ENCODE data around the gene ERMARD.

The ERMARD gene

GRCh38 chr6:169803271-169803811 lies 51.9 kb downstream of the ERMARD start:
- peak in 1 of 2 experiments; percentile 50 for DNase-seq

GRCh38 chr6:169803816-169804340 lies 52.5 kb downstream of the ERMARD start:
- DNase-seq = no peak

- no peak for DNase-seq
These were observed 53.0 kb downstream of the ERMARD start for GRCh38 chr6:169804427-169804826.

GRCh38 chr6:169805242-169805838 lies 53.9 kb downstream of the ERMARD start:
- no peak for DNase-seq

- no peak for DNase-seq
These were observed 55.3 kb downstream of the ERMARD start for GRCh38 chr6:169806701-169807100.

GRCh38 chr6:169807229-169807628 lies 55.8 kb downstream of the ERMARD start:
- DNase-seq = no peak

- no peak for DNase-seq
These were observed 56.5 kb downstream of the ERMARD start for GRCh38 chr6:169807699-169808607.

- no peak for DNase-seq
These were observed 57.2 kb downstream of the ERMARD start for GRCh38 chr6:169808608-169808967.

- no peak for DNase-seq
These were observed 58.0 kb downstream of the ERMARD start for GRCh38 chr6:169809386-169809785.

GRCh38 chr6:169810066-169810989 lies 58.9 kb downstream of the ERMARD start:
- no peak for DNase-seq

- DNase-seq = no peak
These were observed 59.6 kb downstream of the ERMARD start for GRCh38 chr6:169811072-169811471.

- DNase-seq = no peak
These were observed 60.3 kb downstream of the ERMARD start for GRCh38 chr6:169811521-169812256.

- no peak for DNase-seq
These were observed 60.8 kb downstream of the ERMARD start for GRCh38 chr6:169812257-169812644.

- DNase-seq = no peak
These were observed 62.5 kb downstream of the ERMARD start for GRCh38 chr6:169813969-169814368.

GRCh38 chr6:169816054-169816453 lies 64.6 kb downstream of the ERMARD start:
- DNase-seq = no peak

GRCh38 chr6:169816975-169817374 lies 65.6 kb downstream of the ERMARD start:
- no peak for DNase-seq

- DNase-seq = no peak
These were observed 68.9 kb downstream of the ERMARD start for GRCh38 chr6:169820358-169820757.

GRCh38 chr6:169824021-169824420 lies 72.6 kb downstream of the ERMARD start:
- no peak for DNase-seq

- no peak for DNase-seq
These were observed 73.6 kb downstream of the ERMARD start for GRCh38 chr6:169824848-169825557.

GRCh38 chr6:169825558-169826225 lies 74.3 kb downstream of the ERMARD start:
- no peak for DNase-seq

- DNase-seq = no peak
These were observed 75.3 kb downstream of the ERMARD start for GRCh38 chr6:169826697-169827096.
